C4-2B (cell line): ENCODE results near the gene NCOA3.

Source experiments
- H3K27ac ChIP-seq: fragments of 450-650 bp; 2 replicates; pipeline ENCODE4 v1.5.1; 2017
- CTCF ChIP-seq: fragments of 450-650 bp; conservative IDR thresholded peaks from 2 replicates; pipeline ENCODE4 v1.5.1; 2017; ENCODE audit warnings: mild to moderate bottlenecking
- ZFX ChIP-seq: fragments of 450-650 bp; IDR thresholded peaks from 2 replicates; pipeline ENCODE4 v1.6.1; 2017

NCOA3 gene

GRCh38 chr20:47645632-47646031, 143.9 kb downstream of the NCOA3 start:
- TF ChIP-seq CTCF: no peak
- TF ChIP-seq ZFX: no peak
- H3K27ac ChIP-seq: no peak overlapping the region

- H3K27ac ChIP-seq: no peak overlapping the region
- TF ChIP-seq ZFX: no peak
- TF ChIP-seq CTCF: no peak
These were observed 146.3 kb downstream of the NCOA3 start for GRCh38 chr20:47647994-47648393.

GRCh38 chr20:47648943-47649342, 147.3 kb downstream of the NCOA3 start:
- H3K27ac ChIP-seq: no peak overlapping the region

DNA sequence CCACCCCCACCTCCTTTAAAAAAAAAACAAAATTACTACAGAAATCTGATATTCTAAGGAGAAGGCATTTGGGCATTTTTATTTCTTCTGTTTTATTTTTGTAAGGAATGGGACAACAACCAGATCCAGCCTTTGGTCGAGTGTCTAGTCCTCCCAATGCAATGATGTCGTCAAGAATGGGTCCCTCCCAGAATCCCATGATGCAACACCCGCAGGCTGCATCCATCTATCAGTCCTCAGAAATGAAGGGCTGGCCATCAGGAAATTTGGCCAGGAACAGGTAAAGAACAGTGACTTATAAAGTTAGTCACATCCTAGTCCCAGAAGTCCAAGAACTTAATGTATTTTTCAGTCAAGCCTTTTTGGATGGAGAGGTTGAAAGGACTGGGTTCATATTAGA, 150.6 kb downstream of the NCOA3 start:
- TF ChIP-seq CTCF (no peak), ZFX (no peak)
- H3K27ac ChIP-seq: no peak overlapping the region

More at GRCh38 chr20:47648943-47649342, 147.3 kb downstream of the NCOA3 start:
- TF ChIP-seq CTCF (no peak), ZFX (no peak)

DNA sequence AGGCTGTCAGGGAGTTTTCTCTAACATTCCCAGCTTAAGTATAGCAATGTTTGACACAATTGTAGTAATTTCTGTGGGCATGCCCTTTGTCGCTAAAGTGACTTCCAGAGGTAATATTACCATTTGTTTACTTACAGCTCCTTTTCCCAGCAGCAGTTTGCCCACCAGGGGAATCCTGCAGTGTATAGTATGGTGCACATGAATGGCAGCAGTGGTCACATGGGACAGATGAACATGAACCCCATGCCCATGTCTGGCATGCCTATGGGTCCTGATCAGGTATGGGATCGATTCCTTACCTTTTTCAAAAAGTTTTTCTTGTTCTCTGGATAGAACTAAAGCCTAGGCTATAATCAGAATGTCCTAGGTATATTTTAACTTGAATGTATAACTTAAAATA, 151.1 kb downstream of the NCOA3 start:
- TF ChIP-seq CTCF (no peak), ZFX (no peak)
- no peak overlapping the region for H3K27ac ChIP-seq

DNA sequence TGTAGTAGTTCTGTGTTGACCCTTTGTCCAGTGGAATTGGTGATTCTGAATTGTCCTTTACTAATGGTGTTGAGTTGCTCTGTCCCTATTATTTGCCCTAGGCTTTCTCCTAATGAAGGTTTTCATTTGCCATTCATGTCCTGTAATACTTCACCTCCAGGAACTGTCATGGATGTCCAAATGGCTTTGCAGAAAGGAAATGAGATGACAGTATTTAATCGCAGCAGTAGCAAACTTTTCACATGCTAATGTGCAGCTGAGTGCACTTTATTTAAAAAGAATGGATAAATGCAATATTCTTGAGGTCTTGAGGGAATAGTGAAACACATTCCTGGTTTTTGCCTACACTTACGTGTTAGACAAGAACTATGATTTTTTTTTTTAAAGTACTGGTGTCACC, 152.2 kb downstream of the NCOA3 start:
- TF ChIP-seq CTCF (no peak), ZFX (no peak)

GRCh38 chr20:47654370-47654769, 152.7 kb downstream of the NCOA3 start:
- TF ChIP-seq CTCF (no peak), ZFX (no peak)
- no peak overlapping the region for H3K27ac ChIP-seq

More for the DNA sequence above, 152.2 kb downstream of the NCOA3 start:
- no peak overlapping the region for H3K27ac ChIP-seq
